ENCODE results near the gene PDE4D. TPM values are rescaled to one million over a fixed set of nuclear protein-coding genes. Genes with fewer than 3 reads are reported as not detected.

Gene PDE4D
- total RNA-seq, 1 donor from 2014 or later: 13.2 TPM

GRCh38 chr5:59337240-59337639 is 556.3 kb downstream of the PDE4D start:
- Mint-ChIP-seq H3K4me3 (ENCODE audit: unreplicated experiment) (no peak overlapping the region), H3K27ac (ENCODE audit: unreplicated experiment) (no peak overlapping the region), H3K27me3 (ENCODE audit: unreplicated experiment) (peaks cover 2% of the 10 kb centered on the region), H3K9me3 (ENCODE audit: unreplicated experiment) (no peaks in the 10 kb centered on the region), H3K4me1 (ENCODE audit: low read depth, unreplicated experiment) (peaks cover 12% of the 10 kb centered on the region), H3K36me3 (ENCODE audit: unreplicated experiment) (no peaks in the 10 kb centered on the region)
- DNase-seq: no peak
- TF ChIP-seq CTCF (IDR thresholded peaks at IDR 0.05; ENCODE audit: partially characterized antibody, unreplicated experiment): no peak

GRCh38 chr5:59335544-59335943 is 558.0 kb downstream of the PDE4D start:
- H3K27ac Mint-ChIP-seq (ENCODE audit: unreplicated experiment): no peak overlapping the region
- peaks cover under 1% of the 10 kb centered on the region for H3K27me3 Mint-ChIP-seq (ENCODE audit: unreplicated experiment)
- DNase-seq: no peak
- H3K36me3 Mint-ChIP-seq (ENCODE audit: unreplicated experiment): no peaks in the 10 kb centered on the region
- no peak overlapping the region for H3K4me3 Mint-ChIP-seq (ENCODE audit: unreplicated experiment)
- no peak for TF ChIP-seq CTCF (IDR thresholded peaks at IDR 0.05; ENCODE audit: partially characterized antibody, unreplicated experiment)
- H3K9me3 Mint-ChIP-seq (ENCODE audit: unreplicated experiment): no peaks in the 10 kb centered on the region
- peaks cover 12% of the 10 kb centered on the region for H3K4me1 Mint-ChIP-seq (ENCODE audit: low read depth, unreplicated experiment)

- Mint-ChIP-seq H3K36me3 (ENCODE audit: unreplicated experiment) (no peaks in the 10 kb centered on the region), H3K27me3 (ENCODE audit: unreplicated experiment) (no peaks in the 10 kb centered on the region), H3K4me3 (ENCODE audit: unreplicated experiment) (no peak overlapping the region), H3K9me3 (ENCODE audit: unreplicated experiment) (no peaks in the 10 kb centered on the region), H3K4me1 (ENCODE audit: low read depth, unreplicated experiment) (peaks cover 22% of the 10 kb centered on the region), H3K27ac (ENCODE audit: unreplicated experiment) (no peak overlapping the region)
- DNase-seq: no peak
- no peak for TF ChIP-seq CTCF (IDR thresholded peaks at IDR 0.05; ENCODE audit: partially characterized antibody, unreplicated experiment)
Measured at GRCh38 chr5:59333416-59333815, 560.1 kb downstream of the PDE4D start.

- no peak for TF ChIP-seq CTCF (IDR thresholded peaks at IDR 0.05; ENCODE audit: partially characterized antibody, unreplicated experiment)
- DNase-seq: no peak
- no peaks in the 10 kb centered on the region for H3K36me3 Mint-ChIP-seq (ENCODE audit: unreplicated experiment)
- H3K4me1 Mint-ChIP-seq (ENCODE audit: low read depth, unreplicated experiment): peaks cover 26% of the 10 kb centered on the region
- H3K9me3 Mint-ChIP-seq (ENCODE audit: unreplicated experiment): no peaks in the 10 kb centered on the region
- H3K27ac Mint-ChIP-seq (ENCODE audit: unreplicated experiment): no peak overlapping the region
- no peak overlapping the region for H3K4me3 Mint-ChIP-seq (ENCODE audit: unreplicated experiment)
- H3K27me3 Mint-ChIP-seq (ENCODE audit: unreplicated experiment): no peaks in the 10 kb centered on the region
Measured at GRCh38 chr5:59332236-59332973, 561.1 kb downstream of the PDE4D start.

- Mint-ChIP-seq H3K27ac (ENCODE audit: unreplicated experiment) (no peak overlapping the region), H3K27me3 (ENCODE audit: unreplicated experiment) (peaks cover 2% of the 10 kb centered on the region), H3K4me3 (ENCODE audit: unreplicated experiment) (no peak overlapping the region), H3K36me3 (ENCODE audit: unreplicated experiment) (no peaks in the 10 kb centered on the region), H3K9me3 (ENCODE audit: unreplicated experiment) (no peaks in the 10 kb centered on the region), H3K4me1 (ENCODE audit: low read depth, unreplicated experiment) (peaks cover 30% of the 10 kb centered on the region)
- DNase-seq: no peak
- no peak for TF ChIP-seq CTCF (IDR thresholded peaks at IDR 0.05; ENCODE audit: partially characterized antibody, unreplicated experiment)
Measured at GRCh38 chr5:59330680-59331079, 562.8 kb downstream of the PDE4D start.
